ENCODE measurements around the gene SOX8. TPM values are rescaled to one million over a fixed set of nuclear protein-coding genes. Genes with fewer than 3 reads are reported as not detected.

Gene SOX8
- total RNA-seq, 1 experiment from 2014 or later = 5.2 TPM

DNA sequence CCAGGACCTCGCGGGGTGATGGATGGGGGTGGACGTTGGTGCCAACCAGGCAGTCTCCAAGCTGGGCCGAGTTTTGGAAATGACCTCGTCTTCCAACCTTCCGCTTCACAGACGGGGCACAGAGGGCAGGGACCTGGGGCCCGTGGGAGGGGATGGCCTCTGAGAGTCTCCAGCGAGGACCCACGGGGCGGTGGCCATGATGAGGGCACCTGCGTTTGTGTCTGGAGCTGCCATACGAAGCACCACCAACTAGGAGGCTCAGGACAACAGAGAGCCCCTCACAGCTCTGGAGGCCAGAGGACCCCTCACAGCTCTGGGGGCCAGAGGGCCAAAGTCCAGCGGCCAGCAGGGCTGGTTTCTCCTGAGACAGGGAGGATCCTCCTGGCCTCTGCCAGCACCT lies 26.5 kb downstream of the SOX8 start (continued):
- TF ChIP-seq FOSL1 (IDR thresholded peaks at IDR 0.05; ENCODE audit: low read depth) (no peak), SIN3A (IDR thresholded peaks at IDR 0.05; ENCODE audit: low read depth) (no peak), JUND (IDR thresholded peaks at IDR 0.05) (no peak), SP1 (IDR thresholded peaks at IDR 0.05; ENCODE audit: low read depth) (no peak), POLR2AphosphoS5 (IDR thresholded peaks at IDR 0.05; ENCODE audit: low read depth, low read length) (no peak), TCF7L2 (IDR thresholded peaks at IDR 0.05; ENCODE audit: borderline replicate concordance, extremely low read depth, insufficient read depth, insufficient read length) (no peak), YY1 (IDR thresholded peaks at IDR 0.05; ENCODE audit: extremely low read depth, insufficient replicate concordance, low read depth, low read length) (no peak), ZFX (IDR thresholded peaks at IDR 0.05) (no peak)

DNA sequence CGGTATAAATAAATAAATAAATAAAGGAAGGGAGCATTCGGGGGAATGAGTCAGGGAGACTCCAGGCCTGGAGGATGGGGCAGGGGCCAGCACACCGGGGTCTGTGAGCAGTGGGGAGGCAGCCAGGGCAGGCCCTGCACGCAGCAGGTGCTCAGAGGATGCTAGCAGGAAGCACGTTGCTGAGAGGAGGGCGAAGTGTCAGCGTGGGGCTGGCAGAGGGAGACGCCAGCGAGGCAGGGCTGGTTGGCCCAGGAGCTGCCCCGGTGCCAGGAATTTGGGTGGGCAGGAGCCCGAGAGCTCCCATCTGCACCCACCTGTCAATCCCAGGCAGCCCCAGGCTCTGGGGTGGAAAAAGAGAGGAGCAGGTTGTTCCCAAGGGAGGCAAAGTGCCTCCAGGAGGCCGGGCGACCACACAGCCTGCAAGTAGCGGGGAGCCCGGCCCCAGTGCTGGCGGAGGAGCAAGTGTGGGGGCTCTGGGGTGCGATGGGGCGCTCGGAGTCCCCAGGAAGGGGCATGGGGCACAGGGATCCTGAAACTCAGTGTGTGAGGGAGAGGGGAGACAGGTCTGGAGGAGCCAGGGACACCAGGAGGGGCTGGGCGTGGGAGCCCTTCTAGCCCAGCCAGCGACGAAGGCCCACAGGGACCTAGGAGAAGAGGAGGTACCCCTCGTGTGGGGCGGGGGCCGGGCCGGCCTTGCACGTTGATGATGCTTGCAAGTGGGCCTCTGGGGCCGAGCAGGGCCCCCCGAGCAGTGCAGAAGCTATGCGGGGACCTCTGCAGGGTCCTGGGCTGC lies 28.0 kb downstream of the SOX8 start:
- Histone ChIP-seq H2AFZ (ENCODE audit: low read depth, low read length, poor library complexity, severe bottlenecking) (no peak overlapping the region), H4K20me1 (ENCODE audit: insufficient read depth) (no peaks in the 10 kb centered on the region), H3K79me2 (ENCODE audit: insufficient read depth, low read length) (no peaks in the 10 kb centered on the region), H3K4me2 (ENCODE audit: low read length) (no peak overlapping the region), H3K36me3 (ENCODE audit: control insufficient read depth in 1 of 2, insufficient read depth in 2 of 2, low read length in 2 of 2) (no peaks in the 10 kb centered on the region), H3K9me2 (ENCODE audit: insufficient read depth) (no peaks in the 10 kb centered on the region), H3K4me1 (ENCODE audit: control insufficient read depth in 1 of 2, insufficient read depth in 2 of 2, low read length in 2 of 2) (peaks cover 5 to 12% of the 10 kb centered on the region in 2 experiments), H3K27me3 (ENCODE audit: insufficient read depth, low read length) (peaks cover 44% of the 10 kb centered on the region), H3K27ac (ENCODE audit: low read depth, low read length) (no peak overlapping the region), H3K4me3 (replicated peaks in 1 of 2; ENCODE audit: low read depth in 1 of 2, low read length in 2 of 2) (no peak overlapping the region), H3K9me3 (ENCODE audit: control insufficient read depth in 1 of 2, insufficient read depth in 1 of 2, low read depth in 1 of 2, low read length in 2 of 2) (no peaks in the 10 kb centered on the region), H3K9ac (ENCODE audit: low read length) (no peak overlapping the region)
- ChIA-PET POLR2A (no interaction called here), CTCF (no interaction called here), RAD21 (ENCODE audit: low non-redundant PET in 1 of 2, low total read pairs in 2 of 2, uncharacterized antibody in 2 of 2, unreplicated experiment in 2 of 2) (no interaction called here)
- TF ChIP-seq ZNF274 (IDR thresholded peaks at IDR 0.05; ENCODE audit: low read depth, low read length) = no peak
- no peak for TF ChIP-seq CEBPB (IDR thresholded peaks at IDR 0.05; ENCODE audit: low read depth)
- TF ChIP-seq POLR2AphosphoS5 (IDR thresholded peaks at IDR 0.05; ENCODE audit: low read depth, low read length) = no peak
- TF ChIP-seq TCF7L2 (IDR thresholded peaks at IDR 0.05; ENCODE audit: borderline replicate concordance, extremely low read depth, insufficient read depth, insufficient read length) = no peak
- TF ChIP-seq CBX3 (IDR thresholded peaks at IDR 0.05; ENCODE audit: low read depth) = no peak
- no peak for TF ChIP-seq FOSL1 (IDR thresholded peaks at IDR 0.05; ENCODE audit: low read depth)
- TF ChIP-seq ELF1 (IDR thresholded peaks at IDR 0.05; ENCODE audit: borderline replicate concordance, low read depth) = no peak
- no peak for TF ChIP-seq ZFX (IDR thresholded peaks at IDR 0.05)
- TF ChIP-seq, protein P1, sequence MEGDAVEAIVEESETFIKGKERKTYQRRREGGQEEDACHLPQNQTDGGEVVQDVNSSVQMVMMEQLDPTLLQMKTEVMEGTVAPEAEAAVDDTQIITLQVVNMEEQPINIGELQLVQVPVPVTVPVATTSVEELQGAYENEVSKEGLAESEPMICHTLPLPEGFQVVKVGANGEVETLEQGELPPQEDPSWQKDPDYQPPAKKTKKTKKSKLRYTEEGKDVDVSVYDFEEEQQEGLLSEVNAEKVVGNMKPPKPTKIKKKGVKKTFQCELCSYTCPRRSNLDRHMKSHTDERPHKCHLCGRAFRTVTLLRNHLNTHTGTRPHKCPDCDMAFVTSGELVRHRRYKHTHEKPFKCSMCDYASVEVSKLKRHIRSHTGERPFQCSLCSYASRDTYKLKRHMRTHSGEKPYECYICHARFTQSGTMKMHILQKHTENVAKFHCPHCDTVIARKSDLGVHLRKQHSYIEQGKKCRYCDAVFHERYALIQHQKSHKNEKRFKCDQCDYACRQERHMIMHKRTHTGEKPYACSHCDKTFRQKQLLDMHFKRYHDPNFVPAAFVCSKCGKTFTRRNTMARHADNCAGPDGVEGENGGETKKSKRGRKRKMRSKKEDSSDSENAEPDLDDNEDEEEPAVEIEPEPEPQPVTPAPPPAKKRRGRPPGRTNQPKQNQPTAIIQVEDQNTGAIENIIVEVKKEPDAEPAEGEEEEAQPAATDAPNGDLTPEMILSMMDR (IDR thresholded peaks at IDR 0.05 in 2 of 3, conservative IDR thresholded peaks at IDR 0.05 in 1 of 3; ENCODE audit: borderline replicate concordance in 1 of 3, insufficient read depth in 1 of 3, low read depth in 2 of 3, low read length in 2 of 3) = no peak
- TF ChIP-seq, protein P2, sequence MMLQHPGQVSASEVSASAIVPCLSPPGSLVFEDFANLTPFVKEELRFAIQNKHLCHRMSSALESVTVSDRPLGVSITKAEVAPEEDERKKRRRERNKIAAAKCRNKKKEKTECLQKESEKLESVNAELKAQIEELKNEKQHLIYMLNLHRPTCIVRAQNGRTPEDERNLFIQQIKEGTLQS (IDR thresholded peaks at IDR 0.05) = no peak
- TF ChIP-seq RAD21 (IDR thresholded peaks at IDR 0.05; ENCODE audit: low read depth) = no peak
- TF ChIP-seq YY1 (IDR thresholded peaks at IDR 0.05; ENCODE audit: extremely low read depth, insufficient replicate concordance, low read depth, low read length) = no peak
- intact Hi-C loops (cut with micrococcal nuclease) = no loop called here
- no peak for DNase-seq (ENCODE audit: low read depth, low spot score)
- no TSS peak for BruUV-seq (replicated peaks)
- no peak for ATAC-seq
